ENCODE data around the gene GIGYF1.
"Not testable (repeated sequence)": the region's sequence is repeated elsewhere in the genome, so short reads cannot be mapped to it uniquely, and the experiment has no call there.

GIGYF1 gene

GRCh38 chr7:100720279-100720670, 26.2 kb upstream of the GIGYF1 start, which contains the start of gene EPO:
EPO (plus strand) TSS chr7:100720468; CDS start chr7:100720981, 513 bp downstream.
- no peak for DNase-seq (ENCODE audit: low read depth)
- H3K4me3 ChIP-seq (ENCODE audit: low read length), result peak within 1 kb of the TSS; percentile 21
- no peak for TF ChIP-seq CTCF (conservative IDR thresholded peaks at IDR 0.05; ENCODE audit: low read depth, low read length)

- TF ChIP-seq CTCF (conservative IDR thresholded peaks at IDR 0.05; ENCODE audit: low read depth, low read length), result peak; percentile 53
- no peak for DNase-seq (ENCODE audit: low read depth)
- H3K4me3 ChIP-seq (ENCODE audit: low read length), result peak overlapping the region; percentile 21
These were observed 25.7 kb upstream of the GIGYF1 start for GRCh38 chr7:100719523-100720278.

- DNase-seq (ENCODE audit: low read depth), result not testable (repeated sequence)
These were observed 23.0 kb upstream of the GIGYF1 start for GRCh38 chr7:100717073-100717472.

GRCh38 chr7:100714725-100715124, 20.7 kb upstream of the GIGYF1 start:
- DNase-seq (ENCODE audit: low read depth), result no peak
- no peak overlapping the region for H3K4me3 ChIP-seq (ENCODE audit: low read length)
- TF ChIP-seq CTCF (conservative IDR thresholded peaks at IDR 0.05; ENCODE audit: low read depth, low read length), result no peak

More at GRCh38 chr7:100717073-100717472, 23.0 kb upstream of the GIGYF1 start:
- H3K4me3 ChIP-seq (ENCODE audit: low read length), result not testable (repeated sequence)

- DNase-seq (ENCODE audit: low read depth), result no peak
- no peak overlapping the region for H3K4me3 ChIP-seq (ENCODE audit: low read length)
- no peak for TF ChIP-seq CTCF (conservative IDR thresholded peaks at IDR 0.05; ENCODE audit: low read depth, low read length)
These were observed 17.3 kb upstream of the GIGYF1 start for GRCh38 chr7:100711369-100711768.

DNA sequence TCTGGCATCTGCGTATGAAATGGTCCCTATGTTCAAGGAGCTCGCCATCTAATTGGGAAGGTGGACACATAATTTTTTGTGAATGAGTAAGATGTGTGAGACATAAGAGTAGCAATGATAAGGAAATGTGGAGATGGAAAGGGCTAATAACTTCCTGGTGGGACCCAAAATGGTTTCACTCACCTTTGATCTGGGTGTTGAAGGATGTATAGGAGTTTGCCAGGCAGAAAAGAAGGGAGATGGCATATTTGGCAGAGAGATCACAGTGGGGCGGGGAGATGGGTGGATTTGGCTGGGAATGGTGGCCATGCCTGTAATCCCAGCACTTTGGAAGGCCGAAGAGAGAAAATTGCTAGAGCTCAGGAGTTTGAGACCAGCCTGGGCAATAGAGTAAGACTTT, 16.4 kb upstream of the GIGYF1 start:
- no peak for TF ChIP-seq CTCF (conservative IDR thresholded peaks at IDR 0.05; ENCODE audit: low read depth, low read length)
- no peak for DNase-seq (ENCODE audit: low read depth)
- no peak overlapping the region for H3K4me3 ChIP-seq (ENCODE audit: low read length)

- no peak for DNase-seq (ENCODE audit: low read depth)
- no peak for TF ChIP-seq CTCF (conservative IDR thresholded peaks at IDR 0.05; ENCODE audit: low read depth, low read length)
- H3K4me3 ChIP-seq (ENCODE audit: low read length), result no peak overlapping the region
These were observed 14.3 kb upstream of the GIGYF1 start for GRCh38 chr7:100708395-100708794.

Measured in retinal pigment epithelial cell (primary cell).